Measurements from ENCODE around the gene GUSB.
"Not testable (repeated sequence)": the region's sequence is repeated elsewhere in the genome, so short reads cannot be mapped to it uniquely, and the experiment has no call there.

- not testable (repeated sequence) for TF ChIP-seq HNF4G (IDR thresholded peaks at IDR 0.05); CTCF (IDR thresholded peaks at IDR 0.05; ENCODE audit: low read depth, low read length, missing input control); YY1 (IDR thresholded peaks at IDR 0.05); MAX (IDR thresholded peaks at IDR 0.05)
These were observed 46.3 kb upstream of the GUSB start for GRCh38 chr7:66028342-66028741.

Measured in liver (tissue), 3 donors.